GM18502 (cell line): ENCODE measurements around the gene GIT2.

Source experiments
- ATAC-seq: cut with Tn5 transposase; IDR thresholded peaks from one replicate; pipeline ENCODE4 v1.9.1; 2021; ENCODE audit warnings: mild to moderate bottlenecking; ENCODE audit not compliant: unreplicated experiment, poor library complexity

Gene GIT2

DNA sequence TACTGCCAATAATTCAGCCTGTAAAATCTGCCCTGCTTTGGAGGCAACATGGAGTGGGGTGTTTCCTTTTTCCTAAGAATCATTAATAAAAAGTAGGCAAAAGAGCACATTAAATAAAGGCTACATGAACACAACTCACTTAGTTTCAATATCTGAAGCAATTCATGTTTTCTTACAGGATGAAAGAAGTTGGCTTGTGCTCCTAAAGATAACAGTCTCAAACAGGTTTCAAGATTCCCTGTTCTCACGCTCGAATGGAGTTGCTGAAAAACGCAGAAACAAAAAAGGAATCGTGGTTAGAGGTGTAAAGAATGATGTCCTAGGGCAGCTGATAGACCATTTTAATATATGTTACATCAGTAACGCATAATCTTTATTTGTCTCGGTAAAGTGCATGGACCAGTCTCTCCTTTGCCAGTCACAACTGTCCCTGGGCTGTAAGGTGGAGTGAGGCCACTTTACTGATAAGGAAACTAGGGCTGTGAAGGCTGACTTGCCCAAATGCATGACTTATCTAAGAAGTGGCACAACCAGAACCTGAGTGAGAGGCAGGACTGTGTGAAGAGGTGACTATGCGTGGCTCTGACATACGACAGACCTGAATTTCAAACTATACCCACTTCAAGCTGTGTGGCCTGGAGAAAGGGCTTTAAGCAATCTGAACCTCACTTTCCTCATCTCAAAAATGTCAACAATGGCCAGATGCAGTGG lies 12.6 kb downstream of the GIT2 start:
- no peak for ATAC-seq

DNA sequence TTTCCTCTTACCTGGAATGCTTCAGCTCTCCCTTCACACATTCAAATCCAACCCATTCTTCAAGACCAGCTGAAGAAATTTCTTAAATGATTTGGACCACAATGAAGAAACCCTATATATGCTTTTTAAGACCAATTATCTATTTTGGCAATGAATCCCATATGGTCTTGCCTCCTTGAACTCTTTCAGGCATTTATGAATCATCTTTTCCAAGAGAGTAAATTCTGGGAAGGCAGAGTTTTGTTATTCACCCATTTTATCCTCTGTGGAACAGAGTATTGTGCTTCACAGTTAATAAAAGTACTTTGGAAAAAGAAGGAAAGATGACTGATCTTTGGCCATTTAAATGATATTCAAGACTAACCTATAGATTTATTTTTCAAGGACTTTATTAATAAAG lies 14.0 kb downstream of the GIT2 start:
- no peak for ATAC-seq

- ATAC-seq: no peak
Observed at GRCh38 chr12:109981311-109981710, 14.9 kb downstream of the GIT2 start.

- no peak for ATAC-seq
Observed at GRCh38 chr12:109972821-109973220, 23.3 kb downstream of the GIT2 start.

- ATAC-seq: no peak
Observed at GRCh38 chr12:109968801-109969200, 27.4 kb downstream of the GIT2 start.

DNA sequence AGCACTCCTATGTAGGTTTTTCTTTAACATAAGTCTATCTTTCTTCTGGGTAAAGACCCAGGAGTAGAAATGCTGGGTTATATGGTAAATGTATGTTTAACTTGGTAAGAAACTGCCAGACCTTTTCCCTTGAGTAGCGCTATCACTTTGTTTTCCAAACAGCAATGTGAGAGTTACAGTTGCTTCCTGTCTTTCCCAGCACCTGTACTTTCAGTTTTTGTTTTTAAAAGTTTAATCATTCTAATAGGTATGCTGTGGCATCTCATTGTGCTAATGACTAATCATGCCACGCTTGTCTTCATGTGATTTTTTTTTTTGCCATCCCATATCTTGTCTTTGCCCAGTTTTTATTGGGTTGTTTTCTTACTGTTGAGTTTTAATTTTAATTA lies 28.1 kb downstream of the GIT2 start:
- no peak for ATAC-seq

DNA sequence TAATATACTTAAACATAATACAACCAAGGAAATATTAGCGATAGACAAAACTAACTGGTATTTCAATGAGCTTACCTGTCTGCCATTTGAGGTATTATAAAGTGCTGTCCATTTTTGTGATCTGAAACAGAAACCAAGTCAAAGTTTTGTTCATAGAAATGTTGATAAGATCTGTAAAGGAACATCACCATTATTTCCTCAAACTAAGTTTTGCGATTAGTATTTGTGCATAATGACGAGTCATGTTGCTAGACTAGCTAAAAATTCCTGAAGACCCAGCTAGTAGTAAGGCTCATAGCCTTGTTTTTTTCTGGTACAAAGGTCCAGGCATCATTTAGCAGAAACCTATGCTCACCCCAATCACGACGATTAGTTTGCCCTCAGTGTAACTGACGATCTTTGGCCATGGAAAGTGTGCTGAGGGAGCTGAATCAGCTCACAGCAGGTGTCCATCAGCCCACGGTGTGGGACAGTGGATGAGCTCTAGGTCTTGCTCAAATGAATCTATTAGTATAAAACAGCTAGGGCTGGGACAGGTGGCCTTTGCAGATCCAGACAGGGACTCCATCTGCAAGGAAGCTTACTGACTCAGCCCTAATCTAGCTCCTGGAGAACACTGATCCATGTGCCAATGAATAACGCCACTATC lies 28.7 kb downstream of the GIT2 start:
- ATAC-seq: no peak

- ATAC-seq: no peak
Observed at GRCh38 chr12:109966546-109966945, 29.6 kb downstream of the GIT2 start.

DNA sequence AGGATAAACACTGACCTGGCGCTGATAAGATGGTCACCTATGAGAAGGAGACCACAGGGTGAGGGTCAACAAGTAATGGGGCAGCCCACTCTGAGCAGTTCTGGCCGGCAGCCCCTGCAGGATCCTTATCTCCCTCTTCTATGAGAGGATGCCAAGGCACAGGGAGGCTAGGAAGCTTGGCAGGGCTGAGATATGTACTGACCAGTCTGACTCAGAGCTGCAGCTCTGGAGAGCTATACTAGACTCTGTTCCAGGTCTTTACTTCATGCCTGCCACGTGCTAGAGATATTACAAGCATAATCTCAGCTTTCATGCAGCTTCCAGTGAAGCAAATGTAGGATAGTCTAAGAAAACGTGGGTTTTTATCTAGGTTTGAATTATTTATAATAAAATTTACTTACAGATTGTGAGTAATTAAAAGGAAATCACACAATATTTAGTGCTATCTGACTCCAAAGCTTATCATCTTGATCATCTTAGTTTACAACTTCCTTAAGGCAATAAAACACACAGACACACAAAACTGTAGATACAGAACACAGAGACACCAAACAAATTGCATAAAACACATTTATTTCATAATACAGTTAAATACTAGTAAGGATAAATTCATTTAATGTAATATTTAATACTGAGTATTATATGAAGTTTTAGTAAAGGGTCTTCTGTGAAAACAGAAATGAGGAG lies 32.3 kb downstream of the GIT2 start:
- no peak for ATAC-seq

- no peak for ATAC-seq
Observed at GRCh38 chr12:109963330-109963729, 32.8 kb downstream of the GIT2 start.

GRCh38 chr12:109962398-109962797 lies 33.8 kb downstream of the GIT2 start:
- no peak for ATAC-seq

DNA sequence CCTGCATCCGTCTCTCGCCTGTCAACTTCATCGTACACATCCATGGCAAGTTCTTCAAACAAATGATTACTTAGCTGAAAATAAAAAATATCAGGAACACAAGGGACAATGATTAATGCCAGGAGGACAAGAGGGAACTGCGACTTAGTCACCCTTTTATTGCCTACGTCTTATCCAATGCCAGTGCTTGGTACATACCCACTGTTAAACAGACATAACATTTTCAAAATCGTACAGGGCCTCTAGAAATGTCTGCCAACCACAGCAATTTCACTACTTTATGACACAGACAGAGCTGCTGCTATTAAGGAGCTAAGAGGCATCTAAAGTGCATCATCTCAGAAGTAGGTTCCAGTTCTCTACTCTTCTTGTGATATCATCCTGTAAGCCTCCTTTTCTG lies 34.6 kb downstream of the GIT2 start:
- ATAC-seq: no peak

GRCh38 chr12:109961201-109961600 lies 35.0 kb downstream of the GIT2 start:
- ATAC-seq: no peak

- ATAC-seq: no peak
Observed at GRCh38 chr12:109959411-109960093, 36.6 kb downstream of the GIT2 start.

DNA sequence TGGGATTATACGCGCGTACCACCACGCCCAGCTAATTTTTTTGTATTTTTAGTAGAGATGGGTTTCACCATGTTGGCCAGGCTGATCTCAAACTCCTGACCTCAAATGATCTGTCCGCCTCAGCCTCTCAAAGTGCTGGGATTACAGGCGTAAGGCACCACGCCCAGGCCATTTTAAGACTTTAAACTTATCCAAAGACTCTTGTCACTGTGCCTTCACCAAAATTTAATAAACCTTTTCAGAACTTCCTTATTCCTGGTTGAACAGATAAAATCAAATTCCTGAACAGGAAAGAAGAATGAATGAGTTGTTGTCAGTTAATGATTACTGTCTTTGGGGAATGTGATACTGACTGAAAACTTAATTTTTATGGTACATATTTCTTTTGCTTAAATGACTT lies 37.8 kb downstream of the GIT2 start:
- ATAC-seq: no peak

GRCh38 chr12:109953656-109954055 lies 42.5 kb downstream of the GIT2 start:
- no peak for ATAC-seq

DNA sequence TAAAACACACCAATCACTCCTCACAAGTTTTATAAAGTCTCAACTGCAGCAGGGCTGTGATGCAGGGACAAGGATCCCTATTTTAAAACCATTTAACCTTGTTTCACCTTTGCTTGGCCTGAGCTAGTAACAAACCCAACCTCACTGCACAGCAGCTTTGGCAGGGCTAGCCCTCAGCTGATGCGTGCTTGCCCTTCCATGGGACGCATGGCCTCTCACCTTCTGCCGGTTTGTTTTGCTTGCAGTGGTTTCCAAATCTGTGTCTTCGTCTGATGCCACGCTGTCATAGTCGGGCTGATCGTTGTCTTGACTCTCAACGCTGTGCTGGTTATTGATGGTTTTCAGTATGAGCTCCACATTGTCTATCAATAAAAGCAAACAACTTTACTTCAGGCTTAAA lies 43.3 kb downstream of the GIT2 start:
- no peak for ATAC-seq

- ATAC-seq: no peak
Observed at GRCh38 chr12:109952160-109952858, 43.9 kb downstream of the GIT2 start.

- no peak for ATAC-seq
Observed at GRCh38 chr12:109951751-109952150, 44.4 kb downstream of the GIT2 start.

GRCh38 chr12:109951136-109951535 lies 45.0 kb downstream of the GIT2 start:
- ATAC-seq: no peak
